Measurements from ENCODE around the gene TTLL12.

Gene TTLL12

GRCh38 chr22:43160497-43161126 lies 26.3 kb downstream of the TTLL12 start:
- H3K4me1 Mint-ChIP-seq: peaks cover 13% of the 10 kb centered on the region
- no peaks in the 10 kb centered on the region for H3K9me3 Mint-ChIP-seq
- DNase-seq: no peak
- H3K4me3 Mint-ChIP-seq: no peak overlapping the region
- no peaks in the 10 kb centered on the region for H3K27me3 Mint-ChIP-seq
- no peak for ATAC-seq
- no peak overlapping the region for H3K27ac Mint-ChIP-seq

GRCh38 chr22:43159484-43160178 lies 27.3 kb downstream of the TTLL12 start:
- Mint-ChIP-seq H3K4me3 (no peak overlapping the region), H3K9me3 (no peaks in the 10 kb centered on the region), H3K4me1 (peaks cover 20% of the 10 kb centered on the region), H3K27ac (no peak overlapping the region), H3K27me3 (no peaks in the 10 kb centered on the region)
- no peak for DNase-seq
- no peak for ATAC-seq

- Mint-ChIP-seq H3K9me3 (no peaks in the 10 kb centered on the region), H3K27me3 (no peaks in the 10 kb centered on the region), H3K4me3 (no peak overlapping the region), H3K27ac (no peak overlapping the region), H3K4me1 (peaks cover 24% of the 10 kb centered on the region)
- DNase-seq: no peak
- no peak for ATAC-seq
Measured at GRCh38 chr22:43158778-43159483, 28.0 kb downstream of the TTLL12 start.

GRCh38 chr22:43157874-43158546 lies 28.9 kb downstream of the TTLL12 start:
- Mint-ChIP-seq H3K27ac (no peak overlapping the region), H3K4me3 (no peak overlapping the region), H3K4me1 (peaks cover 27% of the 10 kb centered on the region)

GRCh38 chr22:43156413-43156812 lies 30.5 kb downstream of the TTLL12 start:
- ATAC-seq: no peak
- Mint-ChIP-seq H3K4me1 (peaks cover 34% of the 10 kb centered on the region), H3K4me3 (no peak overlapping the region)

More at GRCh38 chr22:43157874-43158546, 28.9 kb downstream of the TTLL12 start:
- DNase-seq: no peak
- Mint-ChIP-seq H3K27me3 (no peaks in the 10 kb centered on the region), H3K9me3 (no peaks in the 10 kb centered on the region)
- ATAC-seq: no peak

GRCh38 chr22:43155789-43156188 lies 31.1 kb downstream of the TTLL12 start:
- Mint-ChIP-seq H3K4me1 (peaks cover 39% of the 10 kb centered on the region), H3K27ac (no peak overlapping the region), H3K4me3 (no peak overlapping the region), H3K9me3 (no peaks in the 10 kb centered on the region), H3K27me3 (no peaks in the 10 kb centered on the region)
- no peak for ATAC-seq
- DNase-seq: no peak

More at GRCh38 chr22:43156413-43156812, 30.5 kb downstream of the TTLL12 start:
- no peaks in the 10 kb centered on the region for H3K9me3 Mint-ChIP-seq
- no peak for DNase-seq
- no peaks in the 10 kb centered on the region for H3K27me3 Mint-ChIP-seq
- H3K27ac Mint-ChIP-seq: peak overlapping the region in 1 of 2 donors; percentile 86

GRCh38 chr22:43154887-43155536 lies 31.9 kb downstream of the TTLL12 start:
- Mint-ChIP-seq H3K4me3 (no peak overlapping the region), H3K27ac (no peak overlapping the region), H3K27me3 (no peaks in the 10 kb centered on the region), H3K9me3 (no peaks in the 10 kb centered on the region), H3K4me1 (peaks cover 47% of the 10 kb centered on the region)
- no peak for ATAC-seq
- no peak for DNase-seq

GRCh38 chr22:43153899-43154298 lies 33.0 kb downstream of the TTLL12 start:
- H3K27me3 Mint-ChIP-seq: no peaks in the 10 kb centered on the region
- DNase-seq (no peak), ATAC-seq (no peak)
- no peaks in the 10 kb centered on the region for H3K9me3 Mint-ChIP-seq
- no peak overlapping the region for H3K27ac Mint-ChIP-seq
- H3K4me3 Mint-ChIP-seq: no peak overlapping the region
- peaks cover 49% of the 10 kb centered on the region for H3K4me1 Mint-ChIP-seq

GRCh38 chr22:43152357-43153071 lies 34.4 kb downstream of the TTLL12 start:
- Mint-ChIP-seq H3K27me3 (no peaks in the 10 kb centered on the region), H3K4me1 (peaks cover 61% of the 10 kb centered on the region), H3K27ac (peak overlapping the region; percentile 83 to 96), H3K4me3 (peak overlapping the region; percentile 80 to 89), H3K9me3 (no peaks in the 10 kb centered on the region)
- DNase-seq (peak; percentile 62 to 69), ATAC-seq (peak; percentile 93)

GRCh38 chr22:43152003-43152356 lies 35.0 kb downstream of the TTLL12 start:
- DNase-seq (no peak), ATAC-seq (peak; percentile 57)
- no peaks in the 10 kb centered on the region for H3K9me3 Mint-ChIP-seq
- H3K27me3 Mint-ChIP-seq: no peaks in the 10 kb centered on the region
- H3K4me1 Mint-ChIP-seq: peaks cover 66% of the 10 kb centered on the region
- H3K4me3 Mint-ChIP-seq: peak overlapping the region; percentile 80 to 89
- peak overlapping the region; percentile 83 to 96 for H3K27ac Mint-ChIP-seq

- Mint-ChIP-seq H3K4me1 (peaks cover 63% of the 10 kb centered on the region), H3K27me3 (no peaks in the 10 kb centered on the region), H3K27ac (peak within 1 kb of the TSS; percentile 97 to 99), H3K9me3 (no peaks in the 10 kb centered on the region), H3K4me3 (peak within 1 kb of the TSS; percentile 80 to 91)
- ATAC-seq: peak; percentile 67
- DNase-seq: peak; percentile 47 to 50
Measured at GRCh38 chr22:43151251-43152002, 35.5 kb downstream of the TTLL12 start, which contains the start of gene TSPO. Gene TSPO, plus strand, starts transcription at chr22:43151559. Its CDS starts 7,680 bp downstream, at chr22:43159239.

GRCh38 chr22:43150731-43151206 lies 36.2 kb downstream of the TTLL12 start:
- Mint-ChIP-seq H3K9me3 (no peaks in the 10 kb centered on the region), H3K27me3 (no peaks in the 10 kb centered on the region), H3K27ac (peak overlapping the region; percentile 97 to 99), H3K4me3 (peak overlapping the region; percentile 80 to 91), H3K4me1 (peaks cover 56% of the 10 kb centered on the region)
- ATAC-seq (peak; percentile 10), DNase-seq (no peak)

- Mint-ChIP-seq H3K27me3 (no peaks in the 10 kb centered on the region), H3K4me1 (peaks cover 48% of the 10 kb centered on the region), H3K27ac (no peak overlapping the region), H3K4me3 (no peak overlapping the region), H3K9me3 (no peaks in the 10 kb centered on the region)
- DNase-seq (no peak), ATAC-seq (no peak)
Measured at GRCh38 chr22:43148581-43148980, 38.4 kb downstream of the TTLL12 start.

GRCh38 chr22:43147821-43148220 lies 39.1 kb downstream of the TTLL12 start:
- peak overlapping the region in 1 of 2 donors; percentile 25 for H3K4me3 Mint-ChIP-seq
- H3K27me3 Mint-ChIP-seq: no peaks in the 10 kb centered on the region
- peak overlapping the region in 1 of 2 donors; percentile 52 for H3K27ac Mint-ChIP-seq
- DNase-seq: no peak
- ATAC-seq: no peak
- H3K9me3 Mint-ChIP-seq: no peaks in the 10 kb centered on the region
- H3K4me1 Mint-ChIP-seq: peaks cover 47% of the 10 kb centered on the region

All from stimulated activated naive CD8-positive, alpha-beta T cell treated with anti-CD3 and anti-CD28 coated beads, Interleukin-15, amount 100 ng/mL, for 72 hours (primary cell).